ENCODE results near the gene NDUFC1.

Gene NDUFC1

GRCh38 chr4:139247700-139248238 lies 54.5 kb downstream of the NDUFC1 start:
- ChIA-PET POLR2A (no interaction called here), CTCF (no interaction called here)
- Histone ChIP-seq H3K4me3 (ENCODE audit: low read depth, low read length) (no peak overlapping the region), H3K9me3 (ENCODE audit: control insufficient read depth, insufficient read depth, low read depth, low read length) (no peaks in the 10 kb centered on the region), H3K36me3 (ENCODE audit: control insufficient read depth in 2 of 2, insufficient read depth in 1 of 2, low read length in 2 of 2) (no peaks in the 10 kb centered on the region), H3K27ac (ENCODE audit: extremely low read depth, low read depth, low read length) (no peak overlapping the region), H3K4me1 (ENCODE audit: control insufficient read depth, insufficient read depth, low read length) (no peaks in the 10 kb centered on the region; the same call in 1 of the 2 replicates)
- peak; percentile 63; the same call in 1 of the 2 replicates for TF ChIP-seq PRDM4 (tag by site-specific recombination; IDR thresholded peaks at IDR 0.05)
- no peak for TF ChIP-seq ZNF548 (tag by site-specific recombination; IDR thresholded peaks at IDR 0.05)
- TF ChIP-seq ZNF335 (tag by site-specific recombination; conservative IDR thresholded peaks at IDR 0.05): 0 out of 2 replicates have a peak, but pooled peaks have one; percentile 27
- peak; percentile 50; the same call in 1 of the 2 replicates for TF ChIP-seq ZNF600 (tag by site-specific recombination; IDR thresholded peaks at IDR 0.05)

GRCh38 chr4:139247241-139247640 lies 55.0 kb downstream of the NDUFC1 start:
- ChIA-PET CTCF (interaction anchor here (0.6 to 0.7 kb wide), 2 partner anchors 21 to 128 kb away, joined by 3 read pairs; no protein-coding TSS in a partner anchor), POLR2A (no interaction called here)
- Histone ChIP-seq H3K27ac (ENCODE audit: extremely low read depth, low read depth, low read length) (no peak overlapping the region), H3K9me3 (ENCODE audit: control insufficient read depth, insufficient read depth, low read depth, low read length) (no peaks in the 10 kb centered on the region), H3K36me3 (ENCODE audit: control insufficient read depth in 2 of 2, insufficient read depth in 1 of 2, low read length in 2 of 2) (no peaks in the 10 kb centered on the region), H3K4me3 (ENCODE audit: low read depth, low read length) (no peak overlapping the region), H3K4me1 (ENCODE audit: control insufficient read depth, insufficient read depth, low read length) (no peaks in the 10 kb centered on the region; the same call in 1 of the 2 replicates)
- no peak for TF ChIP-seq BCL11A (tag by site-specific recombination; IDR thresholded peaks at IDR 0.05; ENCODE audit: low read depth)
- TF ChIP-seq ZFP69B (tag by site-specific recombination; IDR thresholded peaks at IDR 0.05): no peak
- TF ChIP-seq ZNF121 (tag by site-specific recombination; IDR thresholded peaks at IDR 0.05): 0 out of 2 replicates have a peak, but pooled peaks have one; percentile 48
- TF ChIP-seq ZNF335 (tag by site-specific recombination; conservative IDR thresholded peaks at IDR 0.05): peak; percentile 55
- no peak for TF ChIP-seq ZNF398 (tag by site-specific recombination; IDR thresholded peaks at IDR 0.05)
- TF ChIP-seq ZNF362 (tag by site-specific recombination; IDR thresholded peaks at IDR 0.05): peak; percentile 69

GRCh38 chr4:139246166-139246565 lies 56.1 kb downstream of the NDUFC1 start:
- Histone ChIP-seq H3K4me3 (ENCODE audit: low read depth, low read length) (no peak overlapping the region), H3K27ac (ENCODE audit: extremely low read depth, low read depth, low read length) (no peak overlapping the region), H3K4me1 (ENCODE audit: control insufficient read depth, insufficient read depth, low read length) (no peaks in the 10 kb centered on the region; the same call in 1 of the 2 replicates), H3K9me3 (ENCODE audit: control insufficient read depth, insufficient read depth, low read depth, low read length) (no peaks in the 10 kb centered on the region), H3K36me3 (ENCODE audit: control insufficient read depth in 2 of 2, insufficient read depth in 1 of 2, low read length in 2 of 2) (no peaks in the 10 kb centered on the region)
- ChIA-PET POLR2A (no interaction called here), CTCF (interaction anchor here (0.6 to 0.7 kb wide), 2 partner anchors 34 to 357 kb away, joined by 3 to 4 read pairs; partner anchors contain the start of gene MGARP)
- TF ChIP-seq ZNF660 (tag by site-specific recombination; IDR thresholded peaks at IDR 0.05) (no peak), HOXD13 (CRISPR knock-in tag; IDR thresholded peaks at IDR 0.05; ENCODE audit: borderline replicate concordance) (no peak), PBX3 (CRISPR knock-in tag; IDR thresholded peaks at IDR 0.05) (no peak)
